ENCODE measurements around the gene SUPT16H. TPM values are rescaled to one million over a fixed set of nuclear protein-coding genes. Genes with fewer than 3 reads are reported as not detected.

SUPT16H gene
- total and polyA plus RNA-seq, 2 of the 8 experiments (the other 6 are each of a cell fraction or from before 2014, with no cell fraction given) = 138 to 201 TPM

- no peaks in the 10 kb centered on the region for H3K27me3 ChIP-seq (replicated peaks in 1 of 4; ENCODE audit: control insufficient read depth in 3 of 4, extremely low read depth in 1 of 4, insufficient read depth in 3 of 4, low read length in 3 of 4)
Observed at GRCh38 chr14:21395450-21395849, 11.6 kb upstream of the SUPT16H start.

More at GRCh38 chr14:21395450-21395849, 11.6 kb upstream of the SUPT16H start:
- POLR2A ChIA-PET (ENCODE audit: partially characterized antibody) = interaction anchor here (1.7 to 3.1 kb wide), 2 partner anchors 9 to 11 kb away, joined by 6 to 13 read pairs; partner anchors contain the start of gene SUPT16H
- no peak overlapping the region for H2BK12ac ChIP-seq (ENCODE audit: low read depth, low read length)
- no peak overlapping the region for H2AK5ac ChIP-seq (ENCODE audit: low read depth, low read length)
- no peak overlapping the region for H2AFZ ChIP-seq (ENCODE audit: low read length)
- H3K23me2 ChIP-seq (ENCODE audit: low read depth, low read length) = no peaks in the 10 kb centered on the region
- H3K9ac ChIP-seq (replicated peaks in 1 of 4; ENCODE audit: extremely low read depth in 1 of 4, low read depth in 3 of 4, low read length in 3 of 4) = no peak overlapping the region
- no peak overlapping the region for H4K91ac ChIP-seq (replicated peaks; ENCODE audit: insufficient read length, low read length)
- no peak overlapping the region for H4K8ac ChIP-seq (ENCODE audit: extremely low read depth, insufficient read depth, low read length)
- no peak overlapping the region for H3K4me3 ChIP-seq (ENCODE audit: extremely low read depth in 1 of 4, insufficient read depth in 2 of 4, low read depth in 3 of 4, low read length in 4 of 4)
- H2BK120ac ChIP-seq (replicated peaks; ENCODE audit: low read depth, low read length) = no peak overlapping the region
- H3K18ac ChIP-seq (ENCODE audit: extremely low read depth, low read length) = no peak overlapping the region
- no peak overlapping the region for H3K23ac ChIP-seq (ENCODE audit: insufficient read length)
- no peaks in the 10 kb centered on the region for H3K79me1 ChIP-seq (ENCODE audit: low read depth, low read length)
- WGBS, 2 experiments (ENCODE audit: extremely low coverage in 1 of 2, insufficient coverage in 1 of 2, insufficient read length in 1 of 2, insufficient replicate concordance in 2 of 2, low coverage in 1 of 2, low lambda C conversion rate in 2 of 2, missing lambda C conversion rate in 1 of 2) = 9% methylated on average over 1 of the region's 1 CpG; no CpG with 5 or more reads in 1 of the 2 experiments
- H2BK20ac ChIP-seq (ENCODE audit: low read length) = no peak overlapping the region
- no peak overlapping the region for H3K27ac ChIP-seq (ENCODE audit: low read depth, low read length)
- H3K9me3 ChIP-seq (ENCODE audit: insufficient read depth in 2 of 2, low read depth in 1 of 2, low read length in 1 of 2) = no peaks in the 10 kb centered on the region
- H3K79me2 ChIP-seq (ENCODE audit: control insufficient read depth in 1 of 2, insufficient read depth in 2 of 2, low read length in 2 of 2) = no peaks in the 10 kb centered on the region
- peaks cover 0 to 4% of the 10 kb centered on the region in 2 experiments for H4K20me1 ChIP-seq (replicated peaks in 1 of 2; ENCODE audit: control insufficient read depth in 1 of 2, insufficient read depth in 2 of 2, low read length in 2 of 2)
- no peak overlapping the region for H3K14ac ChIP-seq (ENCODE audit: insufficient read length)
- H2BK5ac ChIP-seq (ENCODE audit: low read depth, low read length) = no peak overlapping the region
- no peak for DNase-seq (ENCODE audit: low read depth in 1 of 2, low spot score in 2 of 2)
- no peak overlapping the region for H3K4ac ChIP-seq (replicated peaks; ENCODE audit: insufficient read length, low read depth, low read length)
- no peak overlapping the region for H2BK15ac ChIP-seq (ENCODE audit: low read length)
- H3K4me1 ChIP-seq (replicated peaks in 1 of 4; ENCODE audit: control insufficient read depth in 3 of 4, insufficient read depth in 4 of 4, low read length in 3 of 4) = no peaks in the 10 kb centered on the region
- TF ChIP-seq E2F6 (IDR thresholded peaks at IDR 0.05) (no peak), CEBPB (IDR thresholded peaks at IDR 0.05; ENCODE audit: low read depth, low read length) (no peak), SP4 (IDR thresholded peaks at IDR 0.05; ENCODE audit: low read length) (no peak), KDM1A (IDR thresholded peaks at IDR 0.05; ENCODE audit: borderline replicate concordance, low read length) (no peak), KDM4A (IDR thresholded peaks at IDR 0.05; ENCODE audit: low read depth, low read length, severe bottlenecking) (no peak), CBX8 (IDR thresholded peaks at IDR 0.05; ENCODE audit: borderline replicate concordance, low read depth, low read length) (no peak), KDM5A (IDR thresholded peaks at IDR 0.05; ENCODE audit: low read length) (no peak), SIN3A (conservative IDR thresholded peaks at IDR 0.05 in 1 of 2, IDR thresholded peaks at IDR 0.05 in 1 of 2; ENCODE audit: low read depth in 1 of 2, low read length in 2 of 2) (no peak), RNF2 (IDR thresholded peaks at IDR 0.05; ENCODE audit: borderline replicate concordance, low read depth, low read length, missing control alignments, poor library complexity, severe bottlenecking) (no peak), PHF8 (conservative IDR thresholded peaks at IDR 0.05; ENCODE audit: low read depth, low read length) (no peak), JUND (IDR thresholded peaks at IDR 0.05; ENCODE audit: low read length) (no peak)
- FAIRE-seq = no peak
- H4K5ac ChIP-seq (ENCODE audit: insufficient read length, low read depth, low read length) = no peak overlapping the region
- CTCF ChIA-PET (ENCODE audit: partially characterized antibody) = interaction anchor here (0.5 to 1.3 kb wide), 2 partner anchors 14 to 237 kb away, joined by 3 read pairs; no protein-coding TSS in a partner anchor
- H3K56ac ChIP-seq (replicated peaks; ENCODE audit: insufficient read length, low read depth, low read length) = no peak overlapping the region
- peaks cover 66 to 98% (median 86%) of the 10 kb centered on the region in 4 experiments for H3K36me3 ChIP-seq (ENCODE audit: control insufficient read depth in 2 of 4, insufficient read depth in 4 of 4, low read length in 3 of 4)
- H3K4me2 ChIP-seq (ENCODE audit: insufficient read depth in 1 of 2, low read depth in 2 of 2, low read length in 2 of 2) = no peak overlapping the region
